Mesenchymal stem cell (in vitro differentiated cells and primary cell): ENCODE data around the gene HADHB.

Source experiments
- DNase-seq: peaks from one replicate; pipeline ENCODE4 v3.0.0-alpha.2; 2013
- H2AFZ ChIP-seq: one replicate; pipeline ENCODE4 v1.6.1; 2013; ENCODE audit warnings: low read depth, mild to moderate bottlenecking, control low read depth, inconsistent platforms, low read length, moderate library complexity
- H2AK5ac ChIP-seq: 2 replicates; pipeline ENCODE4 v1.6.1; 2013; ENCODE audit warnings: low read length, moderate library complexity, mild to moderate bottlenecking, inconsistent platforms; ENCODE audit not compliant: severe bottlenecking
- H2BK120ac ChIP-seq: one replicate; pipeline ENCODE4 v1.6.1; 2013; ENCODE audit warnings: low read depth, mild to moderate bottlenecking, inconsistent platforms, low read length, moderate library complexity
- H2BK12ac ChIP-seq, 2 experiments: one replicate each; pipeline ENCODE4 v1.6.1; 2013; ENCODE audit warnings: inconsistent platforms in 2 of 2, low read length in 2 of 2, mild to moderate bottlenecking in 2 of 2, moderate library complexity in 2 of 2, control low read depth in 1 of 2
- H2BK15ac ChIP-seq: one replicate; pipeline ENCODE4 v1.6.1; 2013; ENCODE audit warnings: mild to moderate bottlenecking, low read depth, inconsistent platforms; ENCODE audit not compliant: poor library complexity, severe bottlenecking
- H2BK5ac ChIP-seq: 2 replicates; pipeline ENCODE4 v1.6.1; 2013; ENCODE audit warnings: low read depth, mild to moderate bottlenecking, low read length, control low read depth, inconsistent platforms; ENCODE audit not compliant: poor library complexity, severe bottlenecking
- H3K14ac ChIP-seq, 2 experiments: one replicate each; pipeline ENCODE4 v1.6.1; 2013; ENCODE audit warnings: inconsistent platforms in 2 of 2, low read length in 2 of 2, control low read depth in 1 of 2, mild to moderate bottlenecking in 1 of 2, moderate library complexity in 1 of 2
- H3K18ac ChIP-seq, 2 experiments: one replicate each; pipeline ENCODE4 v1.6.1; 2013; ENCODE audit warnings: inconsistent platforms in 2 of 2, low read length in 2 of 2, control low read depth in 1 of 2, low read depth in 1 of 2, mild to moderate bottlenecking in 1 of 2
- H3K23ac ChIP-seq, 2 experiments: one replicate each; pipeline ENCODE4 v1.6.1; 2013; ENCODE audit warnings: inconsistent platforms in 2 of 2, low read length in 2 of 2, mild to moderate bottlenecking in 2 of 2, moderate library complexity in 2 of 2, control low read depth in 1 of 2
- H3K27ac ChIP-seq: 2 replicates; pipeline ENCODE4 v1.5.1; 2013; ENCODE audit warnings: mild to moderate bottlenecking, moderate library complexity, low read length, control low read depth, inconsistent platforms; ENCODE audit not compliant: poor library complexity, severe bottlenecking
- H3K27me3 ChIP-seq, 2 experiments: 2 replicates each; pipeline versions ENCODE4 v1.6.1 to v1.7.0; 2013; ENCODE audit warnings: low read length in 2 of 2, mild to moderate bottlenecking in 2 of 2, moderate library complexity in 2 of 2, control low read depth in 1 of 2, inconsistent platforms in 1 of 2; ENCODE audit not compliant: control insufficient read depth in 1 of 2, insufficient read depth in 1 of 2
- H3K36me3 ChIP-seq, 2 experiments: 2 replicates each; pipeline versions ENCODE4 v1.6.1 to v1.7.0; 2013; ENCODE audit warnings: low read length in 2 of 2, control low read depth in 1 of 2, inconsistent platforms in 1 of 2, low read depth in 1 of 2, mild to moderate bottlenecking in 1 of 2; ENCODE audit not compliant: insufficient read depth in 2 of 2, control insufficient read depth in 1 of 2
- H3K4ac ChIP-seq, 2 experiments: one replicate each; pipeline ENCODE4 v1.6.1; 2013; ENCODE audit warnings: inconsistent platforms in 2 of 2, low read length in 2 of 2, mild to moderate bottlenecking in 2 of 2, moderate library complexity in 2 of 2, control low read depth in 1 of 2, low read depth in 1 of 2
- H3K4me1 ChIP-seq: 2 replicates; pipeline ENCODE4 v1.6.1; 2013; ENCODE audit warnings: low read depth, low read length, control low read depth; ENCODE audit not compliant: control insufficient read depth, insufficient read depth
- H3K4me2 ChIP-seq: 2 replicates; pipeline ENCODE4 v1.6.1; 2013; ENCODE audit warnings: low read length, mild to moderate bottlenecking, inconsistent platforms; ENCODE audit not compliant: poor library complexity, severe bottlenecking
- H3K4me3 ChIP-seq, 2 experiments: 2 replicates each; pipeline versions ENCODE4 v1.5.1 to v1.7.0; 2013; ENCODE audit warnings: low read length in 2 of 2, mild to moderate bottlenecking in 2 of 2, control low read depth in 1 of 2, low read depth in 1 of 2; ENCODE audit not compliant: insufficient read depth in 1 of 2
- H3K79me1 ChIP-seq: replicated peaks from 2 replicates; pipeline ENCODE4 v1.6.1; 2013; ENCODE audit warnings: mild to moderate bottlenecking, control low read depth, low read length, inconsistent platforms; ENCODE audit not compliant: poor library complexity, severe bottlenecking
- H3K9ac ChIP-seq: 2 replicates; pipeline ENCODE4 v1.7.0; 2013; ENCODE audit warnings: mild to moderate bottlenecking, low read length, moderate library complexity
- H3K9me3 ChIP-seq: 2 replicates; pipeline ENCODE4 v1.7.0; 2013; ENCODE audit warnings: mild to moderate bottlenecking, low read length; ENCODE audit not compliant: control insufficient read depth
- H4K8ac ChIP-seq: one replicate; pipeline ENCODE4 v1.6.1; 2013; ENCODE audit warnings: inconsistent platforms, mild to moderate bottlenecking, low read length, moderate library complexity
- H4K91ac ChIP-seq: one replicate; pipeline ENCODE4 v1.6.1; 2013; ENCODE audit warnings: mild to moderate bottlenecking, low read length, inconsistent platforms
- WGBS: methylation state at CpG from one replicate; pipeline ENCODE4 v1.1.7; 2013; ENCODE audit warnings: mixed read lengths; 5-methylcytosine and 5-hydroxymethylcytosine counted together

HADHB gene

DNA sequence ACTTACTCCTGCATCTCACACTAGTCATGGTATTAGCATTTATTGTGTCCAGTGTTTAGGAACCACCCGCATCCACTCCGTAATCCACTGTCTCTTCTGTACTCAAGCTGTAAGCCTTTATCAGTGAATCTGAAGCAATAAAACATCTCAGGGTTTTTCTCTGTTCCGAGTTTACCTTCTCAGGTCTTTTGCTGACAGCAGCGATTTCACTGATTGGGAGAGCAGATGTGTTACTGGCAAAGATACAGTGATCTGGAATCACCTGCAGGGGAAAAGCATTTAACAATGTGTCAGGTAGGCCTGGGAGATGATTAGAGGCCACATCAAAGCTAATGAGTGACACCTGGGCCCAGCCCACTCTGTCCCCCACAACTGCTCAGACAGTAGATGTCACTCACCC lies 47.2 kb upstream of the HADHB start:
- no peak overlapping the region for H3K9ac ChIP-seq
- H2BK12ac ChIP-seq, result no peak overlapping the region
- H3K36me3 ChIP-seq, result peaks cover 42 to 96% of the 10 kb centered on the region in 2 experiments
- no peaks in the 10 kb centered on the region for H3K27me3 ChIP-seq
- no peak overlapping the region for H2BK15ac ChIP-seq
- no peaks in the 10 kb centered on the region for H3K4me1 ChIP-seq
- no peak overlapping the region for H3K14ac ChIP-seq
- peaks cover under 1% of the 10 kb centered on the region for H3K79me1 ChIP-seq
- no peak overlapping the region for H2BK120ac ChIP-seq
- 97% methylated on average over 4 of the region's 4 CpGs for WGBS
- no peak overlapping the region for H3K4me3 ChIP-seq
- no peak overlapping the region for H3K23ac ChIP-seq
- no peak for DNase-seq
- H3K4me2 ChIP-seq, result no peak overlapping the region
- H3K27ac ChIP-seq, result no peak overlapping the region
- no peak overlapping the region for H2BK5ac ChIP-seq
- H3K4ac ChIP-seq, result no peak overlapping the region
- no peak overlapping the region for H2AFZ ChIP-seq
- no peak overlapping the region for H4K8ac ChIP-seq
- H2AK5ac ChIP-seq, result no peak overlapping the region
- H3K9me3 ChIP-seq, result no peaks in the 10 kb centered on the region
- no peak overlapping the region for H3K18ac ChIP-seq
- no peak overlapping the region for H4K91ac ChIP-seq

DNA sequence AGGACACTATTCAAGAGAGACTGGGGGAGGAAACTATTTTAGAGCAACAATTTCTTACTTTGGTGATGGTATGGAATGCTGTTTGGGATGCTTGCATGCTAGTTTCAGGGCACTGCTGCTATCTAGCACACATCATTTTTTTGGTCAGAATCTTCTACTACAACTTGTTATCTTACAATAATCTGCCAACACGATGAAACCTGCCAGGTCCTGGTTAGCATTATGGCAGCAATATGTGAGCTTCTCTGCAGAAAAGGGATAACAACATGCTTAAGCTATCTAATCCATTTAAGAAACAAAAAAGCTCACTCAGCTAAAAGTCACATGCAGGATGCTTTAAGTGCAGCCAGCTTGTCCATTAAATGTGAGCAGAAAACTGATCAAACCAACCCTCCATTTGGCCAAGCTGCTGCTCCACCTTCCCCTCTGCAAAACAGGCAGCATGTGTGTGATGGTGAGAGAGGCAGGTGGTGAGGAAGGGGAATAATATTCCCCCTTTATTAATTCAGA lies 41.7 kb upstream of the HADHB start:
- Histone ChIP-seq H3K23ac (no peak overlapping the region), H3K18ac (no peak overlapping the region), H3K14ac (no peak overlapping the region), H3K4me3 (no peak overlapping the region), H2BK12ac (no peak overlapping the region), H3K4ac (no peak overlapping the region), H2BK120ac (no peak overlapping the region), H3K4me2 (no peak overlapping the region), H3K36me3 (peaks cover 23 to 88% of the 10 kb centered on the region in 2 experiments), H3K9ac (no peak overlapping the region), H4K8ac (no peak overlapping the region), H4K91ac (no peak overlapping the region), H2BK5ac (no peak overlapping the region), H3K27me3 (no peaks in the 10 kb centered on the region), H3K27ac (no peak overlapping the region), H3K4me1 (no peaks in the 10 kb centered on the region), H2BK15ac (no peak overlapping the region), H2AFZ (no peak overlapping the region), H3K79me1 (peaks cover 11% of the 10 kb centered on the region), H2AK5ac (no peak overlapping the region), H3K9me3 (no peaks in the 10 kb centered on the region)
- no peak for DNase-seq
- 100% methylated on average over 1 of the region's 1 CpG for WGBS

DNA sequence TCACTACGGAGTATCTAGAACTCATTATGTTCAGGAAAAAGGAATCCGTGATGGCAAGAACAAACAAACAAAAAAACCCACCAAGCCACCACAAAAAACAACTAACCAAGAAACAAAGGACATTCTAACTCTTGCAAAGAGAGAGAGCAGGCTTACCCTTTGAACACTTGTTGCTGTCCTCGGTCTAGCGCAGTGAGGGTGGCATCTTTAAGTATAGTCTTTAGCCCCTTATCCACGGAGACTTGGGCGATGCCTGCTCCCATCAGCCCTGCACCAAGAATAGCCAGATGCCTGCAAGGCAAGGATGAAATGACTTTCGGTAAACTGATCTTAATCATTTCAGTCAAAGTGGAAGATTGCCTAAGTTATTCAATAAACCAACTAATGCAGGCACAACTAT lies 40.8 kb upstream of the HADHB start:
- H4K91ac ChIP-seq, result no peak overlapping the region
- H3K79me1 ChIP-seq, result peaks cover 11% of the 10 kb centered on the region
- H3K4me3 ChIP-seq, result no peak overlapping the region
- H4K8ac ChIP-seq, result no peak overlapping the region
- H3K4me1 ChIP-seq, result no peaks in the 10 kb centered on the region
- 81% methylated on average over 6 of the region's 7 CpGs for WGBS
- no peak overlapping the region for H3K9ac ChIP-seq
- no peak overlapping the region for H3K4me2 ChIP-seq
- no peak overlapping the region for H3K18ac ChIP-seq
- H3K27ac ChIP-seq, result no peak overlapping the region
- no peak overlapping the region for H2BK5ac ChIP-seq
- H3K27me3 ChIP-seq, result no peaks in the 10 kb centered on the region
- no peak overlapping the region for H3K4ac ChIP-seq
- no peak overlapping the region for H2BK120ac ChIP-seq
- H3K9me3 ChIP-seq, result no peaks in the 10 kb centered on the region
- H2BK15ac ChIP-seq, result no peak overlapping the region
- no peak overlapping the region for H3K23ac ChIP-seq
- no peak overlapping the region for H2AK5ac ChIP-seq
- H2AFZ ChIP-seq, result no peak overlapping the region
- H3K36me3 ChIP-seq, result peaks cover 25 to 88% of the 10 kb centered on the region in 2 experiments
- DNase-seq, result no peak
- H2BK12ac ChIP-seq, result no peak overlapping the region
- H3K14ac ChIP-seq, result no peak overlapping the region

DNA sequence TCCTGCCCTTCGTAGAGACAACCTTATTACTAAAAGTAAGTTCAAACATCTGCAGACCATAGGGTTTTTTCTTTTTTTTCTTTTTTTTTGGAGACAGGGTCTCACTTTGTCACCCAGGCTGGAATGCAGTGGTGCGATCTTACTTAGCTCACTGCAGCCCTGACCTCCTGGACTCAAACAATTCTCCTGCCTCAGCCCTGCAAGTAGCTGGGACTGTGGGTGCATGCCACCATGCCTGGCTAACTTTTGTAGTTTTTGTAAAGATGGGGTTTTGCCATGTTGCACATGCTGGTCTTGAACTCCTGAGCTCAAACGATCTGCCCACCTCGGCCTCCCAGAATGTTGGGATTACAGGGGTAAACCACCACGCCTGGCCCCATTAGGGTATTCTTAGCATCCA lies 32.7 kb upstream of the HADHB start:
- Histone ChIP-seq H3K27me3 (no peaks in the 10 kb centered on the region), H3K23ac (no peak overlapping the region), H3K4me3 (no peak overlapping the region), H2BK5ac (no peak overlapping the region), H3K79me1 (peaks cover 16% of the 10 kb centered on the region), H2BK120ac (no peak overlapping the region), H3K14ac (no peak overlapping the region), H3K4me2 (no peak overlapping the region), H3K27ac (no peak overlapping the region), H2BK15ac (no peak overlapping the region), H3K4ac (no peak overlapping the region), H2BK12ac (no peak overlapping the region), H4K8ac (no peak overlapping the region), H3K4me1 (no peaks in the 10 kb centered on the region), H2AFZ (no peak overlapping the region), H3K9ac (no peak overlapping the region), H2AK5ac (no peak overlapping the region), H3K9me3 (peaks cover 6% of the 10 kb centered on the region), H4K91ac (no peak overlapping the region), H3K36me3 (peaks cover 20 to 98% of the 10 kb centered on the region in 2 experiments), H3K18ac (no peak overlapping the region)
- 95% methylated on average over 4 of the region's 5 CpGs for WGBS
- no peak for DNase-seq
